Suprapubic skin (tissue), 3 donors: ENCODE results near the gene KRTAP5-11.

ENCODE experiments used
- CTCF ChIP-seq, 2 donors: fragments of 200-600 bp in 1 of 2; fragments of 450-650 bp in 1 of 2; sonication (generic) in 1 of 2; IDR thresholded peaks; one replicate each; pipeline ENCODE4 v1.5.1; 2016 to 2019; ENCODE audit warnings: antibody characterized with exemption in 2 of 2, mild to moderate bottlenecking in 1 of 2, moderate library complexity in 1 of 2
- POLR2AphosphoS5 ChIP-seq, 3 donors: sonication (generic); formaldehyde crosslinking; IDR thresholded peaks; one replicate each; pipeline ENCODE4 v1.6.1; 2017; ENCODE audit warnings: antibody characterized with exemption in 3 of 3

GRCh38 chr11:71548716-71549151, 33.9 kb downstream of the KRTAP5-11 start:
- TF ChIP-seq CTCF (IDR thresholded peaks at IDR 0.05), result no peak
- TF ChIP-seq POLR2AphosphoS5 (IDR thresholded peaks at IDR 0.05), result no peak
